Right lobe of liver (tissue), 4 donors: ENCODE results near the gene SLPI.

Experiments used
- CTCF ChIP-seq, 4 donors: fragments of 200-600 bp in 3 of 4; fragments of 450-650 bp in 1 of 4; IDR thresholded peaks; one replicate each; pipeline versions ENCODE4 v1.5.1 to v1.8.0; 2016 to 2022; ENCODE audit warnings: antibody characterized with exemption in 4 of 4, mild to moderate bottlenecking in 2 of 4
- POLR2A ChIP-seq: fragments of 450-650 bp; IDR thresholded peaks from one replicate; pipeline ENCODE4 v1.6.1; 2017; ENCODE audit warnings: antibody characterized with exemption, mild to moderate bottlenecking
- donor health status: DM: no; HTN: no; CAD: no.
- donor health status: DM: no; HTN: no; CAD: no.
- donor health status: DM: no; HTN: yes; CAD: no.

GRCh38 chr20:45269754-45270270 is 15.4 kb upstream of the SLPI start:
- TF ChIP-seq CTCF (IDR thresholded peaks at IDR 0.05) (no peak), POLR2A (no peak)
